RWPE1 (cell line): ENCODE data around the gene HOXA3.

Experiments used
- CTCF ChIA-PET: fragments of 350-600 bp; sonication (Branson Sonifier 250); formaldehyde crosslinking; extraction: SDS; loops from one replicate; lab custom pipeline; 2021; lab: Yijun Ruan, JAX
- POLR2A ChIA-PET: fragments of 400-600 bp; formaldehyde crosslinking; extraction: SDS; loops from one replicate; lab custom pipeline; 2020; ENCODE audit warnings: antibody characterized with exemption; ENCODE audit not compliant: low non-redundant PET; lab: Yijun Ruan, JAX
- DNase-seq: peaks from one replicate; pipeline ENCODE4 v3.0.0; 2012; ENCODE audit warnings: low spot score
- H3K27ac ChIP-seq: fragments of 450-650 bp; 2 replicates; pipeline ENCODE4 v1.5.1; 2017
- CTCF ChIP-seq: fragments of 450-650 bp; conservative IDR thresholded peaks from 2 replicates; pipeline ENCODE4 v1.5.1; 2017; ENCODE audit warnings: low read depth, mild to moderate bottlenecking

HOXA3 gene

GRCh38 chr7:27173956-27174873, 21.8 kb upstream of the HOXA3 start, which contains the start of gene HOXA10:
HOXA10 (minus strand) TSS chr7:27174320; CDS start chr7:27174306, 14 bp downstream.
- TF ChIP-seq CTCF = no peak
- POLR2A ChIA-PET = no interaction called here
- peak within 1 kb of the TSS; percentile 95 for H3K27ac ChIP-seq
- CTCF ChIA-PET = interaction anchor here (0.7 to 2.1 kb wide), 5 partner anchors 10 to 320 kb away, joined by 3 to 7 read pairs (median 6); no protein-coding TSS in a partner anchor
- DNase-seq = no peak

GRCh38 chr7:27173511-27173955, 21.1 kb upstream of the HOXA3 start:
- H3K27ac ChIP-seq = peak overlapping the region; percentile 95
- ChIA-PET CTCF (interaction anchor here (0.8 to 1.9 kb wide), 3 partner anchors 9 to 22 kb away, joined by 4 to 7 read pairs (median 6); no protein-coding TSS in a partner anchor), POLR2A (no interaction called here)
- no peak for DNase-seq
- TF ChIP-seq CTCF = no peak

- TF ChIP-seq CTCF = no peak
- POLR2A ChIA-PET = interaction anchor here (0.8 kb wide), 1 partner anchor 12 kb away, joined by 4 read pairs; the partner anchor contains the start of gene HOXA11
- no peak for DNase-seq
- peak overlapping the region; percentile 95 for H3K27ac ChIP-seq
- CTCF ChIA-PET = interaction anchor here (0.9 to 1.9 kb wide), 4 partner anchors 9 to 12 kb away, joined by 3 to 7 read pairs (median 6); no protein-coding TSS in a partner anchor
These were observed 20.6 kb upstream of the HOXA3 start for GRCh38 chr7:27172823-27173510.

DNA sequence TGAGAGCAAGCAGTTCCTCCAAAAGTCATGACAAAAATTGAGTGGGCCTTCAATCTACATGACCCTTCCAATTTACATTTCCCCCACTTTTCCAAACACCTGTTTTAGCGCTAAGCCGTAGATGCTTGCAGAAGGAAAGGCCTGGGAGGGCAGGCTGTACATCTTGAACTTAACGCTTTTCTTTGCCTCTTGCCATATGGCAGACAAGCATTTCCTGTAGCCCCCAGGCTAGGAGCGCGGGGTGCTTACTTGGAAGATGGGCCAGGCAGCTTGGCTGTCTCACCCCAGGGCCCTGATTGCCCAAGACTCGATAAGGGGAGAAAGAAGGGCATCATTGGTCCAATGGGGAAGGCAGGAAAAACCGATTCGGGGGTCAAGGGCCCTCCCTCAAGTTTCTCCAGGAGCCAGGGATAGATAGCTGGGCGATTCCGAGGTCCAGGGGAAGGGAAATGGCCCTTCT, 20.0 kb upstream of the HOXA3 start:
- POLR2A ChIA-PET = interaction anchor here (0.8 kb wide), 1 partner anchor 12 kb away, joined by 4 read pairs; the partner anchor contains the start of gene HOXA11
- no peak for TF ChIP-seq CTCF
- CTCF ChIA-PET = interaction anchor here (0.9 to 1.2 kb wide), 5 partner anchors 9 to 30 kb away, joined by 3 to 6 read pairs (median 4); no protein-coding TSS in a partner anchor
- H3K27ac ChIP-seq = peak overlapping the region; percentile 95
- DNase-seq = no peak

GRCh38 chr7:27171637-27172314, 19.4 kb upstream of the HOXA3 start:
- ChIA-PET CTCF (interaction anchor here (0.6 to 4.1 kb wide), 7 partner anchors 8 to 873 kb away, joined by 3 to 30 read pairs (median 4); no protein-coding TSS in a partner anchor), POLR2A (no interaction called here)
- H3K27ac ChIP-seq = peak overlapping the region; percentile 95
- peak; percentile 45 for TF ChIP-seq CTCF
- DNase-seq = no peak
